Transverse colon (tissue), 4 donors: Measurements from ENCODE around the gene CARMIL3.

Experiments used
- CTCF ChIP-seq, 5 experiments: fragments of 200-600 bp in 3 of 5; fragments of 450-650 bp in 2 of 5; sonication (generic) in 3 of 5; IDR thresholded peaks; 1 replicate in 2 of 5; 2 replicates in 3 of 5; pipeline ENCODE4 v1.5.1; 2016 to 2017; ENCODE audit warnings: antibody characterized with exemption in 5 of 5, inconsistent platforms in 3 of 5, mild to moderate bottlenecking in 2 of 5, moderate library complexity in 1 of 5
- POLR2AphosphoS5 ChIP-seq, 3 donors: sonication (generic); formaldehyde crosslinking; IDR thresholded peaks; one replicate each; pipeline ENCODE4 v1.6.1; 2016; ENCODE audit warnings: antibody characterized with exemption in 3 of 3

- TF ChIP-seq POLR2AphosphoS5 (IDR thresholded peaks at IDR 0.05) (peak; percentile 54 to 80 (median 63)), CTCF (IDR thresholded peaks at IDR 0.05) (no peak)
Observed at GRCh38 chr14:24114532-24115421, 63.0 kb downstream of the CARMIL3 start, which contains the start of the genes DCAF11 and NRL.
